Measurements from ENCODE around the gene SREK1.
"Not testable (repeated sequence)": the region's sequence is repeated elsewhere in the genome, so short reads cannot be mapped to it uniquely, and the experiment has no call there.

The SREK1 gene, protein sequence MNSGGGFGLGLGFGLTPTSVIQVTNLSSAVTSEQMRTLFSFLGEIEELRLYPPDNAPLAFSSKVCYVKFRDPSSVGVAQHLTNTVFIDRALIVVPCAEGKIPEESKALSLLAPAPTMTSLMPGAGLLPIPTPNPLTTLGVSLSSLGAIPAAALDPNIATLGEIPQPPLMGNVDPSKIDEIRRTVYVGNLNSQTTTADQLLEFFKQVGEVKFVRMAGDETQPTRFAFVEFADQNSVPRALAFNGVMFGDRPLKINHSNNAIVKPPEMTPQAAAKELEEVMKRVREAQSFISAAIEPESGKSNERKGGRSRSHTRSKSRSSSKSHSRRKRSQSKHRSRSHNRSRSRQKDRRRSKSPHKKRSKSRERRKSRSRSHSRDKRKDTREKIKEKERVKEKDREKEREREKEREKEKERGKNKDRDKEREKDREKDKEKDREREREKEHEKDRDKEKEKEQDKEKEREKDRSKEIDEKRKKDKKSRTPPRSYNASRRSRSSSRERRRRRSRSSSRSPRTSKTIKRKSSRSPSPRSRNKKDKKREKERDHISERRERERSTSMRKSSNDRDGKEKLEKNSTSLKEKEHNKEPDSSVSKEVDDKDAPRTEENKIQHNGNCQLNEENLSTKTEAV

DNA sequence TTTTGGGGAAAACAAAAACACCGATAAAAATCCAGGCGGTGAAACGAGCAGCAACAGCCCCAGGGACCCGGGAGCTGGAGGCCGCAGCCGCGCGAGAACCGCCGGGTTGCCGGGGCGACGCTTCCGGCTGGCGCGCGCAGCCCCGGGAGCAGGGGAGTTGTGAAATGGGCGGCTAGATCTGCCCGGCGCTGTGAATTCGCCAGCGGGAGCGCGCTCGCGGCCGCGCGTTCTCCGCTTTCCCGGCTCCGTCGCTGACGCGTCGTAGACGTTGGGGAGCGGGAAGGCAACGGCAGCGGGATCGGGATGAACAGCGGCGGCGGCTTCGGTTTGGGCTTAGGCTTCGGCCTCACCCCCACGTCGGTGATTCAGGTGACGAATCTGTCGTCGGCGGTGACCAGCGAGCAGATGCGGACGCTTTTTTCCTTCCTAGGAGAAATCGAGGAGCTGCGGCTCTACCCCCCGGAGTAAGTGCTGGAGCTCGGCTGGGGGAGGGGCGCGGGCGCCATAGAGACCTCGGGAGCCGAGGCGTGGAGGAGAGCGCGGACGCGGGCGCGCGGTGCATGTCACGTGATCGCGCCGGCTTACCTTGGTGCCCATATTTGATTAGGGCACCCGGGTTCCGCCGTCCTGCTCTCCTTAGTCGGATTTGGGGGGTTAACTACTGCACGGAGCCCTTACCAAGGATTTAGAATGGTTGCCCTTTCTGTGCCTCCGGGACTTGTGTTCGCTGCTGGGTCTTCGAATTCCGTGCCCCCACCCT, at the start of gene SREK1:
TSS of gene SREK1 (plus strand) at position 227 of the 760 bp plus-strand sequence. CDS start at position 304, 77 bp downstream.
- peak within 1 kb of the TSS; percentile 62 for H3K4me3 ChIP-seq (ENCODE audit: low read depth, low read length)

DNA sequence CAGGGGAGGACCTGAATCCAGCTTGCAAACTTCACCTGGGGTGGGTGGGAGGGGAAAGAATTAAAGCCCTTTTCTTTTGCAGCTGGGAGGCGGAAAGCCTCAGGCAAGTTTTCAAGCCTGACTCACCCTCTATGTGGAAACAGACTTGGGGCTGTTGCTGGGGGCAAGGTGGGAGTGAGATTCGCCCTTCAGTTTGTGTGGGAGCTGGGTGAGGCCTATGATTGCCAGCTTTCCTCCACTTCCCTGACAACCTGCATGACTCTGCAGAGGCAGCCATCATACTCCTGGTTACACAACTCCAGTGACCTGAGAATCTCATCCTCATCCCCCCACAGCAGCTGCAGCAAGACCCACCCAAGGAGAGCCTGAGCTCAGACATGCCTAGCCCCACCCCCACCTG, 43.2 kb upstream of the SREK1 start:
- H3K4me3 ChIP-seq (ENCODE audit: low read depth, low read length), result no peak overlapping the region

DNA sequence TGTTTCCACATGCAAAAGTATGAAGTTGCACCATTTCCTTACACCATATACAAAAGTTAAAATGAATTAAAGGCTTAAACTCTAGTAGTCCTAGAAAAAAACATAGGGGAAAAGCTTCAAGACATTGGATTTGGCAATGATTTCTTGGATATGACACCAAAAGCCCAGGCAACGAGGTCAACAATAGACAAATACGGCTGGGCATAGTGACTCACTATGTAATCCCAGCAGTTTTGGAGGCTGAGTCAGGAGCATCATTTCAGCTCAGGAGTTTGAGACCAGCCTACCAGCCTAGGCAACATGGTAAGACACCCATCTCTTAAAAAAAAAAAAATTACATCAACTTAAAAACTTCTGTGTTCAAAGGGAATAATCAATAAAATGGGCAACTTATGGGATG, 30.9 kb upstream of the SREK1 start:
- H3K4me3 ChIP-seq (ENCODE audit: low read depth, low read length), result no peak overlapping the region

DNA sequence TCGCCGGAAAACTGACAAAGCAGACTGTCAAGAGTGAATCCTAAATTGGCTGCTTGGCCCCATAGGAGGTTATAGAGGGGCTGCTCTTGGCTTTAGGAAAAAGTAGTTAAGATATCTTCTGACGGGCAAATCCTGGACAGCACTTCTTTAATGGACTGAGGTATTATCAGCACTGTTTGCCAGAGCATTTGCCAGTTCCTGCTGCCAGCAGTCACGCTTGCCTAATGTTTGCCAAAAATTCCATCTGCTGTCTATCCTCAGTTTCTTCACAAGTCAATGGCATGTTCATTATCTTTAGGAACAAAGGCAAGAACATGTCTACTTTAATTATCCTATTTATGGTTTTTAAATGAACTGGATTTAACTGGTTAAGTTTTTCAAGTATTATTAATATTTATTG, 25.8 kb upstream of the SREK1 start:
- H3K4me3 ChIP-seq (ENCODE audit: low read depth, low read length), result no peak overlapping the region

DNA sequence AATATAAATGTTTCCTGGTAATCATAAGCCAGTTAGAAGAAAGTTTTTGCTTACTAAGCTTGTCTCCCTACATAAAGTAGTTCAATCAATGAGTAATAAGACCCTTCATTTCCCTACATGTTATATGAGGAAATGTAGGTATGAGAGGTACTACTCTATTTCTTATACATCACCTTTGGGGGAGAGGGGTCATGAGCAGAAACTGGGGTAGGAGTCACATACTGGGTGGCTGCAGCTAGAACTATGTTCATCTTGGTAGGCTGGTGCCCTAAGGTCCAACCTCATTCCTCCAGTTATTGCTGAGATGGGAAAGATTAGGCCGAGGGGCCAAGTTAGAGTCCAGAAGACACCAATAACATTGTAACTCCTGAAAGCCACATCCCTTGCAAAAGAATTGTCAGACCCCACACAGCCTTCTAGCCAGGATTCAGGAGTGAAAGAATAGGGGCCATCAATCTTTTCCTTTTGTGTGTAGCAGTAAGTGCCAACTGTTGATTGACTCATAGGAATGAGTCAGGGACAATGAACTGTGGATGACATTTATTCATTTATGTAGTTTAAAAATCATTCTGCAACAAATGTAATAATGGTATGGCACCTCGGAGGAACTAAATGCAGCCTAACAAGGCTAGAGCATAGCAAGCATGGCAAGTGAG, 21.6 kb upstream of the SREK1 start:
- no peak overlapping the region for H3K4me3 ChIP-seq (ENCODE audit: low read depth, low read length)

DNA sequence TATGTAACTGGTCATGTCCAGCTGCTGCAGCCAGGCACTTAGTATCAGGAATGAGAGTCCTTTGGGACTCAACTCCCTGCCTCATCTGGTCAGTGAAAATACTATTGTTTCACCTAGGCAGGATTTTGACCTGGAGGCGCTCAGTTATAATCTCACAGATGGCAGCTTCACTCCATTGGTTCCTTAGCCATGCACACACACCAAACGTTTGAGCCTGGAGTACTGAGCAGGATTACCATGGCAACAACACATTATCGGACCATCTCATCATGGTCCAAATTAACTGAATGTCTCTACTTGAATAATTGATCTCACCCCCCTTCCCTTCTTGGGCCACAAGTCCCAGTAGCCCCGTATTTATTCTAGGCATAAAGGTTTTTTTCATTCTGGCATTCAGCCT, 15.0 kb upstream of the SREK1 start:
- H3K4me3 ChIP-seq (ENCODE audit: low read depth, low read length), result no peak overlapping the region

DNA sequence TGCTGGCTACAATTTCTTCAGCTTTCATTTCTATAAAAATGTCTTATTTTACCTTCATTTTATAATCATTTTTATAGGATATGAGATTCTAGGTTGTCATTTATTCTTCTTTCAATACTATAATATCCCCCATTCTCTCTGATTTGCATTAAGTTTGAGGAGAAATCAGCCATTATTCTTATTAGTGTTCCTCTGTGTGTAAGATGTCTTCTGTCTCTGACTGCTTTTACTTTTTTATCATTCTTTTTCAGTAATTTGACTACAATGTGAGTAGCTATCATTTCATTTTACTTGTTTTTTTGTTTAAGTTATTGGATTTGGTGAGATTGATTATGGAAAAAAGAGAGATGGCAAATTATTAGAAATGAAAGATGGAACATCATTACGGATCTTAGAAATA, 13.6 kb upstream of the SREK1 start:
- H3K4me3 ChIP-seq (ENCODE audit: low read depth, low read length), result no peak overlapping the region

DNA sequence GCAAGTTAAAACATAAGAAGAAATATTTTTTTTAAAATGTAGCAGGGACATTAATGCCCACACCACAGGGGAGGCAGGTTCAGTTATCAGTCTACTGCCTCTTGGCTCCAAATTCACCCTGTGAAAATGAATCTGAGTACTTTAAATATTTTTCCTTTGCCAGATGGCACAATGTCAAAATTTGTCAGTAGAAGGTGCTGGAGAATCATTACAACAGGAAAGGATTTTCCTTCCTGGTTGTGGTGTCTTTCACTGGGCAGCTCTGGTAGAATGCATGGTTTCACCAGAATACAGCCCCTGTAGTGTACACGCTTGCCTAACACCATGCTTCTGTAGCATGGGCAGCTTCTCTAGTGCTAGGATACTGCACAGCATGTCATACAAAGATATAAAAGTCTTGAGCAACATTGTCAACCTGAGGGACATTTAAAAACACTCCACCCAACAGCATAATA, 9.7 kb upstream of the SREK1 start:
- no peak overlapping the region for H3K4me3 ChIP-seq (ENCODE audit: low read depth, low read length)

DNA sequence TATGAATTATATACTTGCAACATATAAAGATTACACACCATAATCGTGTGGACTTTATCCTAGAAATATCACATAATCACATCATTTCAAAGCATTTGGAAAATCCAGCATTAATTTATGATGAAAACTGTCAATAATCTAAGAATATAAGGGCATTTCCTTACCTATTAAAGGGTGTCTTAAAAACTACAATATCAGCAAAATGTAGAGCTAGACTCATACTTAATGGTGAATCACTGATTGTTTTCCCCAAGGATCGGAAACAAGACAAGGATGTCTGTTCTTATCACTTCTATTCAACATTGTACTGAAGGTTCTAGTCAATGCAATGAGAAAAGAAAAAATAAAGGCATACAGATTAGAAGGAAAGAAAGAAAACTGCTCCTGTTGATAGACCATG, 8.0 kb upstream of the SREK1 start:
- H3K4me3 ChIP-seq (ENCODE audit: low read depth, low read length), result no peak overlapping the region

DNA sequence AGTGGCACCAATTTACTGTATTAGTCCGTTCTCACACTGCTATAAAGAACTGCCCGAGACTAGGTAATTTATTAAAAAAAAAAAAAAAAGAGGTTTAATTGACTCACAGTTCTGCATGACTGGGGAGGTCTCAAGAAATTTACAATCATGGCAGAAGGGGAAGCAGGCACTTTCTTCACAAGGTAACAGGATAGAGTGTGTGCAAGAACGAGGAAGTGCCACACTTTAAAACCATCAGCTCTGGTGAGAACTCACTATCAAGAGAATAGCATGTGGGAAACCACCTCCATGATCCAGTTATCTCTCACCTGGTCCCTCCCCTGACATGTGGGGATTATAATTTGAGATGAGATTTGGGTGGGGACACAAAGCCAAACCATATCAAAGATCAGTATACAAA, 7.2 kb upstream of the SREK1 start:
- not testable (repeated sequence) for H3K4me3 ChIP-seq (ENCODE audit: low read depth, low read length)

DNA sequence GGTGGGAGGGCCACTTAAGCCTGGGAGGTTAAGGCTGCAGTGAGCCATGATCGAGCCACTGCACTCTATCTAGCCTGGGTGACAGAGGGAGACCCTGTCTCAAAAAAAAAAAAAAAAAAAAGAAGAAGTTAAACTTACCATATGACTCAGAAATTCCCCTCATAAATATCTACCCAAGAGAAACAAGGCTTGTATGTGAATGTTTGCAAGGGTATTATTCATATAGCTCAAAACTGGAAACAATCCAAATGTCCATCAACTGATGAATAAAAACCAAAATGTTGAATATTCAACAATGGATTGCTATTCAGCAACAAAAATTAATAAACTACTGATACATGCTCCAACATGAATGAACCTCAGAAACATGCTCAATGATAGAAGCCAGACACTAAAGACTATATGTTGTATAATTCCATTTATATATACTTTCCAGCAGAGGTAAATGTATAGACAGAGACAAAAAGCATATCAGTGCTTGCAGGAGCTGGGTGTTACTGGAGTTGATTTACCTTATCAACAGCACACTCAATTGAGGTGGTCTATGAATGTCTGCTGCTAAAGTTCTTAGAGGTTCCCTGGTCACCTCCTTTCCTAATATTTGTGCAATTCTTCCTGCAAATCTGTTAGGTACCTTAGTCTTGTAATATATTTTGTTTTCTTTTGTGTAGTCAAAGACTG, 5.3 kb upstream of the SREK1 start:
- H3K4me3 ChIP-seq (ENCODE audit: low read depth, low read length), result no peak overlapping the region

DNA sequence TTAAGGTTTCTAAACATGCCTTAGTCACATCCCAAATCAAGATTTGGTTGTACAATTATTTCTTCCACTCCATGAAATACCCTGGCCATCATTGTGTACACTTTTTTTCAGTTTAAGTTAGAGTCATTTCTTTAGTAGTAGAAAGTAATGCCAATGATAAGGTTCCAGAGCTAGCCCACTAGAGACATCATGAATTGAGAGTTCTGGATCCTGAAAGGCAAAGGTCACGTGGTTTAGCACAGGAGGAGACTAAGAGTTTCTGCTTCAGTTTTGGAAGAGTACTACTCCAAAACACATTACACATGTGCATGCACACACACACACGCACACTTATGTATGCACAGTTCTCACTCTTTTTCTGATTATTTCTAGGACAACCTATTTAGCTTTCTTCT, 4.8 kb upstream of the SREK1 start:
- no peak overlapping the region for H3K4me3 ChIP-seq (ENCODE audit: low read depth, low read length)

DNA sequence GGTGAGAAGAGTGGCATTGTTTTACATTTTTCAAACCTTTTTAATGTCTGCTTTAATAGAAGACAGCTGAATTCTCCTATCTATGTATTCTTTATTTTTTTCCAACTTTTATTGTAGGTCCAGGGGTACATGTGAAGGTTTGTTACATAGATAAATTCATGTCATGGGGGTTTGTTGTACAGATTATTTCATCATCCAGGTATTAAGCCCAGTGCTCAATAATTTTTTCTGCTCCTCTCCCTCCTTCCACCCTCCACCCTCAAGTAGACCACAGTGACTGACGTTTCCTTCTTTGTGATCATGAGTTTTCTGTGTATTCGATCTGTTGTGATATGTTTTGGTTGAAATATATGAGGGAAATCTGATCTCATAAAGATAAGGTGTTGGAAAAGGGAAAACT, 1.7 kb upstream of the SREK1 start:
- H3K4me3 ChIP-seq (ENCODE audit: low read depth, low read length), result no peak overlapping the region

DNA sequence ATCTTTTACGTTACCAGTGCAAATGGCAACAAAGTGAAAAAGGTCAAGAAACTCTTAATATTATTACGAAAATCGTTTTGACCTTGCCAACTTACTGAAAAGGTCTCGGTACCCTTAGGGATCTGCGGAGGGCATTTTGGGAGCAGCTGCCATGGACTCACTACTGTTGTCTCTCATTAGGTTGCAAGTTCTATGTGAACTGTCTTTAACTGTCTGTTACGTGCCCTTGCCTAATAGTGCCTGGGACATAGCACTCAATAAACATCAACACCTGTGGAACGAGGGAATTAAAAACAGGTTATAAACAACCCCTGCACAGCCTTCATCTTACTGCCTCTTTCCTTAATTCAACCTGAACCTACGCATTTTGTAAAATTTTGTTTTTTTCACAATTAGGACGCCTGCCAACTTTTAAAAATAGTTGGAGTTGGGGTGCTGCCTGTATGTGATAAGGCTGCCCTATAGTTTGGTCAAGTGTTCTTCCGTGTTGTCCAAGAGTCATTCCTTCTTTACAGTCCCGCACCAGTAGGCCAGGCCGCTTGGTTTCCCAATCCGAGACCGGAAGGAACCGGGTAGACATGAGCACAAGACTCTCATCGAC, 527 bp upstream of the SREK1 start:
- peak overlapping the region; percentile 62 for H3K4me3 ChIP-seq (ENCODE audit: low read depth, low read length)

DNA sequence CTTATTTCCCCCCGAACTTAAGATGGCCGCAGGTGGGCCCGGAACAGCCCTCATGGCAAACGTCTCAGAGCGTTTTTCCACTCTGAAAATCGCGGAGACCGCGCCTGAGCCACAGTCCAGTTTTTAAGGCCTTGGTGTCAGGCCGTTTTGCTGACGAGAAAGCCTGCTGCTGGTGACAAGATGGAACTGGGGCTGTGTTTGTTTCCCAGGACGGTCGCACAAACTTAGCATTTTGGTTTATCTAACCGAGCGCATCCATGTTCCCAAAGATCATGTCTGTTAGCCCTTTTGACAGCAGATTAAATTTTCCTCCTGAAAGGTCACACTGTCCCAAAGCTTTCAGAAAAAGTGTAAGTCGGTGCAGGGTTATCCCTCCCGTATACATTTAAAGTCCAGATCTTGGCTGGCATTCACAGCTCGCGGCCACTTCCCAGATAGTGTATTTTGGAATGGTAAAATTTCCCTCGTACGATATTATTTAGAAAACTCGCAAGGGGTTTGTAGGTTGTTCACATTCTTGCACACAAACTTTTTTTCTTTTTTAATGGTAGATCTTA, 812 bp downstream of the SREK1 start:
- H3K4me3 ChIP-seq (ENCODE audit: low read depth, low read length), result peak overlapping the region; percentile 62

DNA sequence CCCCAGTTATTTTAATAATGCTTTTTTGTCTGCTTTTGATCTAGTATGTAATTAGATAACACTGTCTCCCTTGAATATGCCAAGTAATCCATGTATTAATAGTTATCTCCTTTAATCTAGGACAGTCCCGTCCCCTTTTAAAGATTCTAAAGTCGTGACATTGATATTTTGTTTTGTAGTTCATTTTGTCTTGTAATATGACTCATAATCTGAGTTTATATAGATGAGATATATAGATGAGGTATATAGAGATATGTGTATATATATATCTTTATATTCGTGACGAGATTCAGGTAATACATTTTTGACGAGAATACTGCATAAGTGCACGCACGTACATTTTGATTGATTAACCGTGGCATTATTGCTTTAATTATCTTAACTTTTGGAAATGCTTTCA, 1.6 kb downstream of the SREK1 start:
- peak overlapping the region; percentile 62 for H3K4me3 ChIP-seq (ENCODE audit: low read depth, low read length)

DNA sequence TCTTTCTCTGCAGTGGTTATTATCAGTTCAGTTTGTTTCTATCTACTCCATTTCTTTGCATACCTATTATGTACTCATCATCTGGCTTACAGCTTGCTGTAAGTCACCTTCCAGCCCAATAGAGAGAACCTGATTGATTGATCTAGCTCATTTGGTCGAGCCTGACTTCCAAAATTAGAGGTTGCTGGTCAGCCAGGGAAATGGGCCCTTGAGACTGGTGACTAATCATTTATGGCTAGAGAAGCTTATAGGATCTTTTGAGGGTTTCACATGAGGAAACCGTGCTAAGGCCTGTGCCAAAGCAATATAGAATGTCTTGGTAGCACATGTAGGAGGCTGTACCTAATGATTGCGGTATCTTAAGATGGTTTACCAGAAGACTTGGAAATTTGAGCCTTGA, 5.8 kb downstream of the SREK1 start:
- H3K4me3 ChIP-seq (ENCODE audit: low read depth, low read length), result no peak overlapping the region

DNA sequence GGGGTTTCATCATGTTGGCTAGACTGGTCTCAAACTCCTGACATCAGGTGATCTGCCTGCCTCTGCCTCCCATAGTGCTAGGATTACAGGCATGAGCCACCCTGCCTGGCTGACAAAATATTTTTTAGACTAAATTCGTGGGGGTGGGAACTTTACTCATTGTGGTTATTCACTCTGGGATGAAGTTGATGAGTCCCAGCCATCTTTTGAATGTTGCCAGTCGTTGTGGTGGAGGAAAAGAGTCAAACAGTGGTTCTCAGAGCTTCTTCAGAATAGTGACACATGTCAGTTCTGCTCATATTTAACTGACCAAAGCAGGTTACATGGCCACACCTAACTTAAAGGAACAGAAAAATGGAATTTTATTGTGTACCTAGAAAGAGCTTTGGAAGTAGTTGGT, 6.9 kb downstream of the SREK1 start:
- H3K4me3 ChIP-seq (ENCODE audit: low read depth, low read length), result no peak overlapping the region

DNA sequence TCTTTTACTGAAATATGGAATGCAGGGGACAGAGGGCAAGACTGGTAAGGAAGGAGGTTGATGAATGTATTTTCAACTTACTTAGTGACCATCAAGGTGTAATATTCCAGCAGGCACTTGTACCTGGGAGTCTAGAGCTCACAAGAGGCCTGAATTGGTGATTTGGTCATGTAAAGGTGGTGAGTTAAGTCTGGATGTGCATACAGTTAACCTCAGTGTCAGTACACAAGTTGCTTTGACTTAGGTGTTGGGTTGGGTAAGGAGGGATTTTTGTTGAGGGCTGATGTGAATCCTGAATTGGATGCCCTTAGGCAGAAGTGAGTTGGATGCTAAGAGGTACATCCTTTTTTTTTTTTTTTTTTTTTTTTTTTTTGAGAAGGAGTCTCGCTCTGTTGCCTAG, 7.4 kb downstream of the SREK1 start:
- H3K4me3 ChIP-seq (ENCODE audit: low read depth, low read length), result no peak overlapping the region

DNA sequence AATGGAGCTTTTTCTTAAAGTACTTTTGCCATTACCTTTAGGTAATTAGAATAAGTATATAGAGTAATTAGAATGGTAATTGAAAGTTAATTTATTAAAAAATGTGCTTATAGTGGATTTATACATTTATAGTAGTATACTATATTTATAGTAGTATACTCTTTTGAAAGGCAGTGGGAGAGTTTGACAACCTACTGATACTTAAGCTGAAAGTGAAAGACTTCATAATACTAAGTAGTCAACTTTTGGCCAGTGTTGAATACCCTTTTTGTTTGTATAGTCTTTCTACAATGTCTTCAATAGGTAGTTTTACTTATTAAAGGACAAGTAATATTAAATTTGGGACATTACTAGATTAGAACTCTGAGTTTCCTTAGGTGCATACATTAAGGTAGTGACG, 12.9 kb downstream of the SREK1 start:
- H3K4me3 ChIP-seq (ENCODE audit: low read depth, low read length), result no peak overlapping the region
